OCI-LY7 (cell line): ENCODE data around the gene TPRN. TPM values are rescaled to one million over a fixed set of nuclear protein-coding genes. Genes with fewer than 3 reads are reported as not detected.

Source experiments
- BruUV-seq: library from RNA; stranded (reverse); fragments of 400-500 nt; replicated peaks from 2 replicates; lab custom pipeline; 2021; lab: Mats Ljungman, UMichigan
- CTCF ChIA-PET: fragments of 300-600 bp; sonication (Branson Sonifier 250); formaldehyde crosslinking; loops from one replicate; lab custom pipeline; 2022; ENCODE audit warnings: antibody characterized with exemption; ENCODE audit not compliant: unreplicated experiment; lab: Charles Lee
- POLR2A ChIA-PET: fragments of 300-600 bp; sonication (Branson Sonifier 250); formaldehyde crosslinking; loops from one replicate; lab custom pipeline; 2022; ENCODE audit warnings: antibody characterized with exemption; lab: Charles Lee
- DNase-seq: peaks from one replicate; pipeline ENCODE4 v3.0.0-alpha.2; 2015; ENCODE audit warnings: low spot score
- H2AFZ ChIP-seq: fragments of 200-600 bp; sonication (generic), shearing (Covaris generic); 2 replicates; pipeline ENCODE4 v1.6.1; 2014; ENCODE audit warnings: mild to moderate bottlenecking, antibody characterized with exemption, low read length, moderate library complexity
- H3K27ac ChIP-seq: fragments of 200-600 bp; sonication (generic); 2 replicates; pipeline ENCODE4 v1.5.1; 2014; ENCODE audit warnings: mixed run types, low read depth, mild to moderate bottlenecking, moderate library complexity, low read length, inconsistent platforms; ENCODE audit not compliant: poor library complexity, severe bottlenecking
- H3K36me3 ChIP-seq: fragments of 200-600 bp; sonication (generic); 2 replicates; pipeline ENCODE4 v1.6.1; 2014; ENCODE audit warnings: mild to moderate bottlenecking, antibody characterized with exemption, low read length, moderate library complexity, mixed read lengths; ENCODE audit not compliant: insufficient read depth
- H3K4me1 ChIP-seq: fragments of 200-600 bp; sonication (generic); 2 replicates; pipeline ENCODE4 v1.5.1; 2014; ENCODE audit warnings: mild to moderate bottlenecking, low read length; ENCODE audit not compliant: insufficient read depth, poor library complexity, severe bottlenecking
- H3K4me2 ChIP-seq: fragments of 200-600 bp; sonication (generic); 2 replicates; pipeline ENCODE4 v1.6.1; 2014; ENCODE audit warnings: mild to moderate bottlenecking, low read length
- H3K4me3 ChIP-seq: fragments of 200-600 bp; sonication (generic); 2 replicates; pipeline ENCODE4 v1.5.1; 2014; ENCODE audit warnings: mild to moderate bottlenecking, low read depth, low read length; ENCODE audit not compliant: poor library complexity, severe bottlenecking
- H3K79me2 ChIP-seq: fragments of 200-600 bp; sonication (generic); 2 replicates; pipeline ENCODE4 v1.6.1; 2016; ENCODE audit warnings: low read depth, mild to moderate bottlenecking, low read length, moderate library complexity, mixed read lengths; ENCODE audit not compliant: insufficient read depth
- H3K9me2 ChIP-seq: fragments of 200-600 bp; sonication (generic); 2 replicates; pipeline ENCODE4 v1.6.1; 2016; ENCODE audit warnings: mild to moderate bottlenecking, low read length, mixed read lengths; ENCODE audit not compliant: insufficient read depth
- H3K9me3 ChIP-seq: fragments of 200-600 bp; sonication (generic); 2 replicates; pipeline ENCODE4 v1.6.1; 2014; ENCODE audit warnings: mild to moderate bottlenecking, mixed run types, low read length, mixed read lengths
- H4K20me1 ChIP-seq: fragments of 200-600 bp; sonication (generic); 2 replicates; pipeline ENCODE4 v1.6.1; 2014; ENCODE audit warnings: mild to moderate bottlenecking, antibody characterized with exemption, low read length, moderate library complexity, mixed read lengths; ENCODE audit not compliant: insufficient read depth
- CTCF ChIP-seq: fragments of 200-600 bp; sonication (generic); conservative IDR thresholded peaks from 2 replicates; pipeline ENCODE4 v1.5.1; 2014; ENCODE audit warnings: mild to moderate bottlenecking, antibody characterized with exemption, low read length, moderate library complexity, mixed read lengths
- EZH2phosphoT487 ChIP-seq: fragments of 200-600 bp; sonication (generic); IDR thresholded peaks from 2 replicates; pipeline ENCODE4 v1.6.1; 2018; ENCODE audit warnings: low read depth, borderline replicate concordance, mild to moderate bottlenecking, mixed run types, antibody characterized with exemption, low read length, moderate library complexity, mixed read lengths
- intact Hi-C: fragments of 100-400 bp; cut with micrococcal nuclease; formaldehyde crosslinking; loops from one replicate; pipeline ENCODE4 v1.10.0; 2022; ENCODE audit not compliant: unreplicated experiment
- total RNA-seq, 2 experiments: library from RNA; depleted of rRNA in 1 of 2; stranded (reverse); fragments of >200 nt in 1 of 2; shearing (Covaris generic) in 1 of 2; gene quantifications; 2 replicates each; pipeline ENCODE4 v1.2.3, GENCODE V29; 2014 to 2022

TPRN gene
- total RNA-seq, 2 experiments from 2014 or later, result 9.0 to 15.9 TPM

GRCh38 chr9:137175345-137175961 is 25.1 kb downstream of the TPRN start:
- Histone ChIP-seq H2AFZ (no peak overlapping the region), H3K4me1 (no peaks in the 10 kb centered on the region), H3K79me2 (no peaks in the 10 kb centered on the region), H3K9me3 (no peaks in the 10 kb centered on the region), H3K27ac (no peak overlapping the region), H3K36me3 (peaks cover 21% of the 10 kb centered on the region), H3K9me2 (no peaks in the 10 kb centered on the region), H3K4me3 (no peak overlapping the region), H4K20me1 (no peaks in the 10 kb centered on the region; the same call in 1 of the 2 replicates), H3K4me2 (no peak overlapping the region; the same call in 1 of the 2 replicates)
- DNase-seq, result no peak
- BruUV-seq, result no TSS peak
- CTCF ChIA-PET, result no interaction called here
- TF ChIP-seq CTCF (peak; percentile 65), EZH2phosphoT487 (no peak)
- POLR2A ChIA-PET, result no interaction called here
- intact Hi-C loops, result loop anchor here (2.0 kb wide), 1 partner anchor 57 kb away; no protein-coding TSS in a partner anchor

DNA sequence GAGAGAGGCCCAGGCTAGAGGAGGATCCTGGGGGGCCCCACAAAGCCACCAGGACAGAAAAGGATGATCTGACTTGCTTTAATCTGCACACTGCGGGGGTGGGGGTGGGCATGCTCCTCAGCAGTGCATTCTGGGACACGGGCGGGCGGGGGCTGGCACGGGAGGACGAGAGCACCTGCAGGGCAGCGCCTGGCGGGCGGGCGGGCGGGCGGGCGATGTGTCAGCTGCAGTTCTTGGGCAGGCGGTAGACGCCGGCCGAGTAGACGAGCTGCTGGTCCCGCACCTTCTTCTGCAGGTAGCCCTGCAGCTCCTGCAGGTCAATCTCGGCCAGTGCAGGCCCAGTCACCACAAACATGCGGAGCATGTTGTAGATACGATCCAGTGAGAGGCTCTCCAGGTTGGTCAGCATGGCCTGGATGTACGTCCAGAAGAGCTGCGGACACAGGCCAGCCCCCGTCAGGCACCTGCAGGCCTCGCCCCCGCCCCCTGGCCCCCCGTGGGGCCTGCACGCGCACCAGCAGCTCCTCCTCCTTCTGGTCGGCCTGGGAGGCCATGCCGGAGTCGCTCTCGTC is 25.7 kb downstream of the TPRN start:
- no TSS peak for BruUV-seq
- DNase-seq, result no peak
- intact Hi-C loops, result loop anchor here (2.0 kb wide), 1 partner anchor 56 kb away; no protein-coding TSS in a partner anchor
- no peak overlapping the region; the same call in 1 of the 2 replicates for H3K4me2 ChIP-seq
- no peak overlapping the region for H3K27ac ChIP-seq
- no peaks in the 10 kb centered on the region for H3K4me1 ChIP-seq
- no peaks in the 10 kb centered on the region; the same call in 1 of the 2 replicates for H4K20me1 ChIP-seq
- H3K9me3 ChIP-seq, result no peaks in the 10 kb centered on the region
- no peak overlapping the region for H2AFZ ChIP-seq
- CTCF ChIA-PET, result no interaction called here
- POLR2A ChIA-PET, result no interaction called here
- no peaks in the 10 kb centered on the region for H3K79me2 ChIP-seq
- no peak for TF ChIP-seq EZH2phosphoT487
- TF ChIP-seq CTCF, result no peak
- H3K36me3 ChIP-seq, result peaks cover 14% of the 10 kb centered on the region
- no peaks in the 10 kb centered on the region for H3K9me2 ChIP-seq
- H3K4me3 ChIP-seq, result no peak overlapping the region
